ENCODE data around the gene NCOA5. TPM values are rescaled to one million over a fixed set of nuclear protein-coding genes. Genes with fewer than 3 reads are reported as not detected.

Gene NCOA5
- total and polyA plus RNA-seq, 8 donors, result 8.4 to 19.6 (median 12.0) TPM

- FAIRE-seq (no peak), ATAC-seq (no peak), DNase-seq (peak in 1 of 6 donors; percentile 52)
- TF ChIP-seq CTCF (IDR thresholded peaks at IDR 0.05), result no peak
- Histone ChIP-seq H3K27me3 (no peaks in the 10 kb centered on the region), H3K9me3 (no peaks in the 10 kb centered on the region), H3K4me1 (no peaks in the 10 kb centered on the region), H3K4me3 (no peak overlapping the region), H3K36me3 (no peaks in the 10 kb centered on the region), H3K27ac (no peak overlapping the region)
- intact Hi-C loops (cut with DNase I), result loop anchor here in 2 of 3 donors (5.0 to 10.0 kb wide), 2 partner anchors 214 to 217 kb away; no protein-coding TSS in a partner anchor
- 41 to 43% methylated on average over 4 of the region's 4 CpGs for WGBS, 2 donors
Measured at GRCh38 chr20:46130534-46130933, 40.8 kb upstream of the NCOA5 start.

GRCh38 chr20:46129955-46130481 is 40.3 kb upstream of the NCOA5 start:
- 19 to 37% methylated on average over 5 of the region's 5 CpGs for whole genome bisulfite sequencing, 2 donors
- H3K27me3 ChIP-seq, result no peaks in the 10 kb centered on the region
- intact Hi-C loops (cut with DNase I), result loop anchor here in 2 of 3 donors (5.0 to 10.0 kb wide), 2 partner anchors 215 to 217 kb away; no protein-coding TSS in a partner anchor

DNA sequence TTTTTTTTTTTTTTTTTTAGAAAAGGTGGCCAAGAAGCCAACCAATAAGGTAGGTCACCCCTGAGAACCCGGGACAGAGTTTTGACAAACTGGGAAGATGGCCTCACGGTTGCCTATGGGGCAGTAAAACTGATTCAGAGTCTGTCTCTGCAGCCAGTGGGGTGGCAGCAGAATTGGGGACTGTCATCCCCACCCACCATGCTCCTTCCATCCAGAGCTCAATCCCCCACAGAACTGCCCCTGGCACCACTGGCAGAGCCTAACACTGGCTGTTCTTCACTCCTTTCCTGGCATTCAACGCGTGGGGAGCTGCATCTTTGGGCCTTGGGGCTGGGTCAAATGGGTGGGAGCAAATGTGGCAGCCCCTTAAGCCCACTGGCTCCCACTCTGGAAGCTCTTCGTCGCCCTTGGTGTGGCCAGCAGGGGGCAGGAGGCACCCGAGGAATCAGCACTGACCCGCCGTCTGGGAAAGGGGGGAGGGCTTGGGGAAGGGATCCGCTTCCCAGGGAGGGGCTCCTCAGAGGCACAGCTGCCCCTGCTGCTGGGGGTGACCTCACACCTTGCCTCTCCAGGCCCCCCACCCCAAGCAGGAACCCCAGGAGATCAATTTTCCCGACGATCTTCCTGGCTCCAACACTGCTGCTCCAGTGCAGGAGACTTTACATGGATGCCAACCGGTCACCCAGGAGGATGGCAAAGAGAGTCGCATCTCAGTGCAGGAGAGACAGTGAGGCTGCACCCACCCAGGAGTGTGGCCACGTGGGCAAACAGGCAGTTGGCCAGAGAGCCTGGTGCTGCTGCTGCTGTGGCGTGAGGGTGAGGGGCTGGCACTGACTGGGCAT is 38.8 kb upstream of the NCOA5 start:
- FAIRE-seq (no peak), DNase-seq (peak in 2 of 6 donors; percentile 41 to 64), ATAC-seq (peak in 3 of 4 donors; percentile 49 to 59 (median 53))
- TF ChIP-seq CTCF (IDR thresholded peaks at IDR 0.05), result peak; percentile 19 to 44 (median 38)
- Histone ChIP-seq H3K4me1 (no peaks in the 10 kb centered on the region), H3K9me3 (no peaks in the 10 kb centered on the region), H3K36me3 (peaks cover 0 to 6% (median 0%) of the 10 kb centered on the region in 3 donors), H3K4me3 (no peak overlapping the region), H3K27ac (no peak overlapping the region), H3K27me3 (no peaks in the 10 kb centered on the region)
- intact Hi-C loops (cut with DNase I), result no loop called here
- 26 to 34% methylated on average over 16 of the region's 16 CpGs for WGBS, 2 donors

More at GRCh38 chr20:46129955-46130481, 40.3 kb upstream of the NCOA5 start:
- ATAC-seq, result no peak
- DNase-seq, result peak in 1 of 6 donors; percentile 22
- Histone ChIP-seq H3K36me3 (no peaks in the 10 kb centered on the region), H3K4me3 (no peak overlapping the region), H3K27ac (no peak overlapping the region), H3K9me3 (no peaks in the 10 kb centered on the region), H3K4me1 (no peaks in the 10 kb centered on the region)
- TF ChIP-seq CTCF (IDR thresholded peaks at IDR 0.05), result no peak
- FAIRE-seq, result no peak

GRCh38 chr20:46127396-46128010 is 37.7 kb upstream of the NCOA5 start:
- Histone ChIP-seq H3K4me1 (no peaks in the 10 kb centered on the region), H3K9me3 (no peaks in the 10 kb centered on the region), H3K4me3 (no peak overlapping the region), H3K27ac (no peak overlapping the region), H3K27me3 (no peaks in the 10 kb centered on the region), H3K36me3 (peaks cover 0 to 14% (median 0%) of the 10 kb centered on the region in 3 donors)
- DNase-seq, result no peak
- no peak for TF ChIP-seq CTCF (IDR thresholded peaks at IDR 0.05)
- intact Hi-C loops (cut with DNase I), result no loop called here
- 71 to 80% methylated on average over 11 of the region's 11 CpGs for WGBS, 2 donors
- no peak for ATAC-seq
- FAIRE-seq, result no peak

Measured in pancreas (tissue), 10 donors.